Measurements from ENCODE around the gene HECTD2.
"Not testable (repeated sequence)": the region's sequence is repeated elsewhere in the genome, so short reads cannot be mapped to it uniquely, and the experiment has no call there.

The HECTD2 gene, protein sequence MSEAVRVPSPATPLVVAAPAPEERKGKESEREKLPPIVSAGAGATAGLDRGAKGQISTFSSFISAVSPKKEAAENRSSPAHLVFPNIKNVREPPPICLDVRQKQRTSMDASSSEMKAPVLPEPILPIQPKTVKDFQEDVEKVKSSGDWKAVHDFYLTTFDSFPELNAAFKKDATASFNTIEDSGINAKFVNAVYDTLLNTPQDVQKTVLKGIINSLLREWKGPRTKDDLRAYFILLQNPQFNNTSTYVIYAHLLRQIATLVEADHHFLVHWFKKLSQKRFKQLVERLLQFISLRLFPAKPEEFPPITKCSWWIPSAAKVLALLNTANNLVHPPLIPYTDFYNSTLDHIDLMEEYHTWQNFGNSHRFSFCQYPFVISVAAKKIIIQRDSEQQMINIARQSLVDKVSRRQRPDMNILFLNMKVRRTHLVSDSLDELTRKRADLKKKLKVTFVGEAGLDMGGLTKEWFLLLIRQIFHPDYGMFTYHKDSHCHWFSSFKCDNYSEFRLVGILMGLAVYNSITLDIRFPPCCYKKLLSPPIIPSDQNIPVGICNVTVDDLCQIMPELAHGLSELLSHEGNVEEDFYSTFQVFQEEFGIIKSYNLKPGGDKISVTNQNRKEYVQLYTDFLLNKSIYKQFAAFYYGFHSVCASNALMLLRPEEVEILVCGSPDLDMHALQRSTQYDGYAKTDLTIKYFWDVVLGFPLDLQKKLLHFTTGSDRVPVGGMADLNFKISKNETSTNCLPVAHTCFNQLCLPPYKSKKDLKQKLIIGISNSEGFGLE

DNA sequence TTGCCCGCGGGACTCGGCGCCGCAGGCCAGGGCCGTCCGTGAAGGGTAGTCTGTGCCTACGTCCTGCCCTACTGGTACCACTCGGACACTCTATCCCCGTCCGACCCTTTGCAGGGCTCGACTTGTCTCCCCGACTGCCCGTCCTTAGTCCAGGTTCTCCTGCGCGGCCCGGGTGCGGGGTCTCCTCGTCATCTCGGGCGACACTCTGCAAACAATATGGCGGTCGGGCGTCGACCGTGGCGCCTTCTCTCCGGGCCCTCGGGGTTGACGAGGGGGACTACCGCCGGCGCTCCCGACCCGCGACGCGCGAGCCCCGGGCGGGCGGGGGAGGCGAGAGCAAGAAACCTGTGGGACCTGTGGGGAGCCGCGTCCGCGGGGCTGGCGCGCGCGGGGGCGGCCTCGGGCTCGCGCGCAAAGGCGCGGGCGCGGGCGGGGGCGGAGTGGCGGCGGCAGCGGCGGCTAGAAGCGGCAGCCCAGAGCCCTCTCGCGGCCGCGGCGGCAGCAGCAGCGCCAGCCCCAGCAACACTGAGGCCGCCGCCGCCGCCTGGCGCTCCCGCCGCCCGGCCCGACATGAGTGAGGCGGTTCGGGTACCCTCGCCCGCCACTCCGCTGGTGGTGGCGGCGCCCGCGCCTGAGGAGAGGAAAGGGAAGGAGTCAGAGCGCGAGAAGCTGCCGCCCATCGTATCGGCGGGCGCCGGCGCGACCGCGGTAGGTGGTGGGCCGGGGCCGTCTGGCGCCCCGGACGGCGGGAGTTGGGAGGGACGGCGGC lies at the start of gene HECTD2:
TSS of gene HECTD2 (plus strand) at position 476 of the 769 bp plus-strand sequence. CDS start at position 571, 95 bp downstream.
- peak; percentile 78 for DNase-seq (ENCODE audit: low read depth)

DNA sequence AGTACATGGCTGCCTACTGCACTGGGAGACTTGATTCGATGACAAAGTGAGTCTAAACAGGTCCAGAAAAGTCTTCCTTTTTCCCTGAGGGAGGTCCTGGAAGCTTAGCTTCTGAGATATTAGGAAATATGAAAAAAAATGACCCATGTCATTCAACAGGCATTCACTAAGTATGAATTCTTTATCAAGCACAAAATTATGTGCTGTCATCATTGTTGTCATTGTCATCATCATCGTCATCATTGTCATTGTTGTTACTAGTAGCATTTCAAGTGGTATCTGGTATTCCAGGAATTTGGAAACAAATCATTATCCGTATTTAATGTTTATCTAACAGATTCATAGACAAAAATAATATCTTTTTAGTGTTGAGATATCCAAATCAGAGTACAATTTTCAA lies 49.7 kb upstream of the HECTD2 start:
- DNase-seq (ENCODE audit: low read depth) = no peak

DNA sequence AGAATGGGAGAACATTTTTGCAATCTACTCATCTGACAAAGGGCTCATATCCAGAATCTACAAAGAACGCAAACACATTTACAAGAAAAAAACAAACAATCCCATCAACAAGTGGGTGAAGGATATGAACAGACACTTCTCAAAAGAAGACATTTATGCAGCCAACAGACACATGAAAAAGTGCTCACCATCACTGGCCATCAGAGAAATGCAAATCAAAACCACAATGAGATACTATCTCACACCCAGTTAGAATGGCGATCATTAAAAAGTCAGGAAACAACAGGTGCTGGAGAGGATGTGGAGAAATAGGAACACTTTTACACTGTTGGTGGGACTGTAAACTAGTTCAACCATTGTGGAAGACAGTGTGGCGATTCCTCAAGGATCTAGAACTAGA lies 44.6 kb upstream of the HECTD2 start:
- DNase-seq (ENCODE audit: low read depth) = not testable (repeated sequence)

DNA sequence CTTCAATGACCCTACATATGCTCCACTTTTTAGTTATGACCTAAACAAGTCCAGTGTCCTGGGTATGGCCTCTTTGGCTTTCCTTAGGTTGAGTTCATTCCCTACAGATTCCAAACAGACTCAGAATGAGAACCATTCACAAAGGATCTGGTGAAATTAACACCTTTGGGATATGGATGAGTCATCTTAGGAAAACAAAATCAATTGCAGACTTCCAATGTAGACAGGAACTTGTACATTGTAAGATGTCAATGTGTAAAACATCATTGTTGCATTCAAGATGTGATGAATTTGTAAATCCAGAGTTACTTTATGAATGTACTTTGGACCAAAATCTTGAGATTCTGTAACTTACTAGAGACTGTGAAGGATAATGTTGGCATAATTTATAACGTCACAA lies 43.4 kb upstream of the HECTD2 start:
- no peak for DNase-seq (ENCODE audit: low read depth)

DNA sequence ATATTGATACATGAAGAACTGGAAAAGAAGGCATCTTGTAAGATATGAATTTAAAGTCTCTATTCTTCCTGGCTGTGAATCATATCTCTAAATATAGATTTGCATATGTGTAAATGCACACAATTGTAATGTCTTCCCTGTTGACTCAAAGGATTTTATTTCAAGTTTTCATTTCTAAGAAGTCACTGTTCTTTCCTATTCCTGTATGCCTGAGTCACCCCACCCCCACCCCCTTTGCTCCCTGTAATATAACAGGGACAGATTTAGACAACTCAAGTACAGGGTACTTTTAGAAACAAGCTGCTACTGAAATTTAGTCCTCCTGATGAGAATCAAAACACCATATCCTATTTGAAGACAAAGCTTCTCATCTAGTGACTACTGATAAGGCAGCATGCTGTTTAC lies 43.0 kb upstream of the HECTD2 start:
- no peak for DNase-seq (ENCODE audit: low read depth)

DNA sequence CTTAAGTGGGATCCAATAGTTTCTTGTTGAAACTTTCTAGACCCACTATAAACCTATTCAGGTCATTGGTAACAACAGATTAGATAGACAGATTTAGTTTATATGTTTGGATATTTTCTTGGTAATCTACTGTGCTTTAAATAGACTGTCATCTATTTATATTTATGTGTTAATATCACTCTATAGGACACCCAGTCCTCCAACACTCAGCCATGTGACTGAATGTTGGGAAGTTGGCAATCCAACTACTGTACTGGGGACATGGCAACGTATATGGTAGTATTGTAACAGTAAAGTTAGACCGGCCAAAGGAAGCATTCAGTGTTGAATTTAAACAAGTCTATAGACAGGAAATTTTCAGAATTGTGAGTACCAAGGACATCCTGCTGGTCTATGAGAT lies 42.6 kb upstream of the HECTD2 start:
- DNase-seq (ENCODE audit: low read depth) = no peak

DNA sequence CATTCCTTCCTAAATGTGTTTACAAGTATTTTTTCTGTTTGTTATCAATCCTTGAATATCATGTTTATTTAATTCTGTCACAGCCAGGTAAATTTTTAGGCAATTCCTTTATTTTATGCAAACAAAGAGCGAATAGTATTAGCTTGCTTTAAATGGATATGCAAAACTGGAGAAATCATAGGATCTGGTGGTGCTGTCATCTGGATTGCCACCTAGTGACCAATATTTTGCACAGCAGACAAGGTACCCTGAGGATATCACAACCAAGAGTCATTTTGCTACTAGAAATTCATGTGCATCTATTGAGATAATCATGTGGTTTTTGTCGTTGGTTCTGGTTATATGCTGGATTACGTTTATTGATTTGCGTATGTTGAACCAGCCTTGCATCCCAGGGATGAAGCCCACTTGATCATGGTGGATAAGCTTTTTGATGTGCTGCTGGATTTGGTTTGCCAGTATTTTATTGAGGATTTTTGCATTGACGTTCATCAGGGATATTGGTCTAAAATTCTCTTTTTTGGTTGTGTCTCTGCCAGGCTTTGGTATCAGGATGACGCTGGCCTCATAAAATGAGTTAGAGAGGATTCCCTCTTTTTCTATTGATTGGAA lies 40.1 kb upstream of the HECTD2 start:
- DNase-seq (ENCODE audit: low read depth) = not testable (repeated sequence)

DNA sequence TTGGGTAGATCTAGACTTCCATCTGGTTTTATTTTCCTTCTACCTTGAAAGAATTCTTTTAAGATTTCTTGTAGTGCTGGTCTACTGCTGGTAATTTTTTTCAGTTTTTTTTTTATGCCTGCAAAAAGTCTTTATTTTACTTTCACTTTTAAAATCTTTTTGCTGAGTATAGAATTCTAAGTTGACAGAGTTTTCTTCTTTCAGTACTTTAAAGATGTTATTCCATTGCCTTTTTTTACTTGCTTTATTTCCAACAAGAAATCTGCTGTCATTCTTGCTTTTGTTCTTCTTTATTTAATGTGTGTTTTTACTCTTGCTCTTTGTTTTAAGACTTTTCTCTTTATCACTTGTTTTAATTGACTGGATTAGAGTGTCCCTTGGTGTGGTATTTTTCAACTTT lies 36.1 kb upstream of the HECTD2 start:
- DNase-seq (ENCODE audit: low read depth) = no peak

DNA sequence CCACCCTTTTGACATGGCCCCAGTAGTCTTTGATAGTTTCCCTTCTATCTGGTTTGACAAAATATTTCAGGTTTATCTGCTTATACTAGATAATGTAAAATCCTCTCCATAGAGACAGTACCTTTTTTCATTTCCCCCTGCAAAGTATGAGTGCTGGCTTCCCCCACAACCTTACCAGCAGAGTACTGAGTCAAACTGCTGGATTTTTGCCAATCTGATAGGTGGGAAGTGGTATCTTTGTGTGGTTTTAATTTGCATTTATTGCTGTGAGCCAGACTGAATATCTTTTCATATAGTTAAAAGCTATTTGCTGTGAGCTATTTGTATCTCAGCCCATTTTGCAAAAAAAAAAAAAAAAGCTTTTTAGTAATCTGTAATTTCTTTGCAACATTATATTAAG lies 32.1 kb upstream of the HECTD2 start:
- no peak for DNase-seq (ENCODE audit: low read depth)

DNA sequence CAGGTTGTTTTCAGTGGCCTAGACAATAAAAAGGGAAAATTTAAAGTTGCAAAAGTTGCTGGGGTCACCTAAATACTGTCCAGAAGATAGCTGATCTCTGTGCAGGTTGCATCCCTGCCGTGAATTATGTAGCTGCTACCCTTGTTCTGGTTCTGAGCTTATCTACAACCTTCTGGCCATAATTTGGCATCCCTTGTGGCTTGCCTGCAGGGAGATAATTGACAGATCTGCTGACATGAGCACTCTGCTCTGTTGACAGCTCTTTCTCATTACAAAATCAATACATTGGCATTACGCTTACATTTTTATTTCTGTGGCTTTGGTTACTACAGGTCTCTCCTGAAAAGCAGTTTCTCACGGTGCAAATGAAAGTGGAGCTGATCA lies 29.3 kb upstream of the HECTD2 start:
- DNase-seq (ENCODE audit: low read depth) = no peak

DNA sequence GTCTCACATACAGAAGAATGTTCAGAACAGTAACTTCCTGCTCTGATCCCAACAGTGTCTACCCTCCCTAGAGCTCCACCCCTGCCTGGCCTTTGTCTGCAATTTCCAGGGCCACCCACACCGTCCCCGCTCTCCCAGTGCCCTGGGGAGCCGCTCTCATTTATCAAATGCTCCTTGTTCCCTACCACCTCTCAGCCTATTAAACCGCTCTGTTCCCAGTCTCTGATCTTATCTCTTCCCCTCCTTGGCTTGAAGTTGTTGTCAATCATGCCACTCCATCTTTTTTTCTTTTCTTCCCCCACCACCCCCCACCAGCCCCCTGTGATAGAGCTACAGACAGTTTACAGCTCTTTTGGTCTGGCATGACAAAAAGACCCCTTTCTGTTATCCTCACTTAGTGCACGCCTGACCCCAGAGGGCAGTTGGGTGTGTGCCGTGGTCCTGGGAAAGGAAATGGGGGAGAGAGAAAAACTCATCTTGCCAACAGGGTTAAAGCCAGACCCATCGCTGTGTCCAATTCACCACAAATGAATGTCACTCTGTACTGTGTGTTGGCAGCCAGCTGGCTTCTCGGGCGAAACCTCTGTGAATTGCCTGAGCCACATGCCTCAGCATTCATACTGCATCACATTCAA lies 28.8 kb upstream of the HECTD2 start:
- DNase-seq (ENCODE audit: low read depth) = no peak

DNA sequence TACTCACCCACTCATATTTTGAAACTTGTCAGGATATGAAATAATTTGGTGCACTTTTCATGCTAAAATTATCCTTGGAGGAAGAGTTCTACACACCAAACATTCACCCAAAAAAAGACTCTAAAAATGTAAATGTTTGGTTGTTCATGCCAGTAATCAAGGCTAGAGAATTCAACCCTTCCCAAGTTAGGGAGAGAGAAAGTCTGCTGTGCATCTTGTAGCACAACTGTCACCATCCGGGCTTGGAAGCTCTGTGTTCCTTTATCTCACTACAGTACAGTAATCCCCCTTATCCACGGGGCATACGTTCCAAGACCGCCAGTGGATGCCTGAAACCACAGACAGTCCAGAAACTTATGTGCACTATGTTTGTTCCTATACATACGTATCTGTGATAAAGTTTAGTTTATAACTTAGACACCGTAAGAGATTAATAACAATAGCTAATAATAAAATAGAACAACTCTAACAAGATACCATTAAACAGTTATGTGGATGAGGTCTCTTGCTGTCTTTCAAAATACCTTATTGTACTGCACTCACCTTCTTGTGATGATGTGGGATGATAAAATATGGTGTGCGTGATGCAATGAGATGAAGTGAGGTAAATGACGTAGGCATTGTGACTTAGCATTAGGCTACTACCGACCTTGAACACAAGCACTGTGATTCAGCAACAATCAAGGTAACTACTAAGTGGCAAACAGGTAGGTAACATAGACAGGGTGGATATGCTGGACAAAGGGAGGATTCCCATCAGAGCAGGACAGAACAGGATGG lies 24.6 kb upstream of the HECTD2 start:
- DNase-seq (ENCODE audit: low read depth) = no peak

DNA sequence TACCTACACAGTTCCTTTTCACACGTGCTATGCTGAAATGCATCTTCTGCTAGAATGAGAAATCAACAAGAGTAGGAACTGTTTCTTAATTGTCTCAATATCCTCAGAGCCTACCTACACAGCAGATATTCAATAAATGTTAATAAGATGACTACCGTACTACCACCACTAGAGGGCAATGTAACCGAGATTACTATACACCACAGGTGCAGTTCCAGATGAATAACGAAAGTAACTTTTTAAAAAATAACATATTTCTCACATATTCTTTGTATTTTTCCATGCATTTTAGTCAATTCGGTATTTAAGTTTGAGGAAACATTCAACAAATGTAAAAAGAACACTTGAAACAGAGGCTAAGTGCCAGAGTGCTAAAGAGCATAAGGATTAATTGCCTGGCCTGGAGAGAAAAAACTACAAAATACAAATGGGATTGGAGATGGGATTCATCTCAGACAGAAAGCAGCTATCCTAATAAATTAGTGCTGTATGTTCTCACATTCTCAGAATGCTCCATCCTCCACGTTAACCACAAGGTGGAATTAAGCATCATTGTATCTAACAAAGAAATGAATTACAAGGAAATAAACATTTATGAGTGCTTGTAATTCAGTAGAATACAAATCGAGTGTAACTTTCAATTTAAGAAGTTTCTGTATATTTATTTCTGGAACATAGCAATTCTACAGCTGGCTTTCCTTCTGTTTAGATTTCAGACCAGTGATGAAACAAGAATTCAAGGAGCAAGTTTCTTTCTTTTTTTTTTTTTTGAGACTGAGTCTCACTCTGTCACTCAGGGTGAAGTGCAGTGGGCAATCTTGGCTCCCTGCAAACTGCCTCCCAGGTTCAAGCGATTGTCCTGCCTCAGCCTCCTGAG lies 20.3 kb upstream of the HECTD2 start:
- no peak for DNase-seq (ENCODE audit: low read depth)

DNA sequence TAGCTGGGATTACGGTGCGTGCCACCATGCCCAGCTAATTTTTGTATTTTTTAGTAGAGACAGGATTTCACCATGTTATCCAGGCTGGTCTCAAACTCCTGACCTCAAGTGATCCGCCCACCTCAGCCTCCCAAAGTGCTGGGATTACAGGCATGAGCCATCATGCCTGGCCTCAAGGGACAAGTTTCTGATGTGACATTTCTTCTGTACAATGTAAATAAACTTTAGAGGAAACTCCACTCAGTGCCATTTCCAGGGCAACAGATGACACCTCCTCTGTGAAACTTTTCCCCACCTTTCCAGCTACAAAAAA lies 19.7 kb upstream of the HECTD2 start:
- DNase-seq (ENCODE audit: low read depth) = not testable (repeated sequence)

DNA sequence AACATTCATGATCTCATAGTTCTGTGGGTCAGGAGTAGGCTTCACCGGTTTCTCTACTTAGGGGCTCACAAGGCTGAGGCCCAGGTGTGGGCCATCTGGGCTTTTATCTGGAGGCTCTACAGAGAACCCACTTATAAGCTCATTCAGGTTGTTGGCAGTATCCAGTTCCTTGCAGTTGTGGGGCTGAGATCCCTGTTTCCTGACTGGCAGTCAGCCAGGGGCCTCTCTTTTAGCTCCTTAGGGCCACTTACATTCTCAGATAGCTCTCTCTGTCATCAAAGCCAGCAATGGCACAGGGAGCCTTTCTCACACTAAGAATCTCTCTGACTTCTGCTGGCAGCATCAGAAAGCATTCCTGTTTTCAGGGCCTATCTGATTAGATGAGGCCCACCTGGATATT lies 18.2 kb upstream of the HECTD2 start:
- DNase-seq (ENCODE audit: low read depth) = no peak

DNA sequence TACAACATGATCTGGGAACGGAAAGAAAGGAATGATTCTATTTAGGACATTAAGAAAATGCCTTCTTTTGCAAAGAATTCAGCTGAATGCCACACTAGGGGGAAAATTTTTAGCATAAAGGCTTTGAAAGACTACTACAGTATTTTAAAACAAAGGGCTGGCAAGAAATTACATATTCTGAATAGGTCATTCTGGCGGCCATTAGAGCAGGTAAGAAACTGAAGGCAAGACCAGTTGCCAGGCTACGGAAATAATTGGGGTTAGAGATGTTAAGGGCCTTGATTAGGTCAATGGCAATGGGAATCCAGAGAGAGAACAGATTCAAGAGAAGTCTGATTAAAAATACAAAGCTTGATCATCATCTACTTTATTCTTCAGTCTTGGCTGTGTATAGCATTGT lies 3.8 kb upstream of the HECTD2 start:
- no peak for DNase-seq (ENCODE audit: low read depth)

DNA sequence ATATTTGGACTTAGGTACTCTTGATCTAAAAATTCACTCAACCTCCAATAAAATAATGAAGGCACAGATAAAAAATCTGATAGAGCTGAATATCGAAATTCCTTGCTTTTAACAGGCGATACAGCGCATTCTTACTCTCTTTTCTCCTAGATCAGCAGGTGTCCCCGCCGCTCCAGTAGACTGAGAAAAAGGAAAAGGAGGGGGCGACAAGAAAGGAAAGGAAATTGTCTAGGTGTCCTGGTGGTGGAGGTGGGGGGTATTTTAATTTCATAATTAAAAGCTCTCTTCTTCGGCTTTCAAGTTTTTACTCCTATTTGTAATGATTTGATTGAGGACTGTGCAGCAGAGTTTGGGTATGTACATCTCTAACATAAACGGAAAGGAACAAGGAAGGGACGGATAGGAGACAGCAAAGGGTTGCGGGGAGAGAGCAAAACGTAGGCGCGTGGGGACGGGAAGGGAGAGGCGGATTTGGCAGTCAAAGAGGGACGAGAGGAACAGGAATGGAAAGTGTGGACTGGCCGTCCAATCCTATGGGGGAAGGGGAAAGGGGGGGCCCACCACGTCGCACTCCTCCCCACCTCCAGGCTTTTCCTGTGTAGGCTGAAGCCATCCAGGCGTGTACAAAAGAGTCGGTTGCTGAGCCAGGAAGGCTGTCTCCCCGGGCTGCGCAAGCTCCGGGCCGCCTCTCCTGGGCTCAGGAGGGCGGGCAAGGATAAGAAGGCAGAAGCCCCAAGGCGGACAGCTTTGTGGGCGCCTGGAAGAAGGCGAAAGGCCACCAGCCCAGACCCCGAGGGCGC lies 875 bp upstream of the HECTD2 start:
- no peak for DNase-seq (ENCODE audit: low read depth)

DNA sequence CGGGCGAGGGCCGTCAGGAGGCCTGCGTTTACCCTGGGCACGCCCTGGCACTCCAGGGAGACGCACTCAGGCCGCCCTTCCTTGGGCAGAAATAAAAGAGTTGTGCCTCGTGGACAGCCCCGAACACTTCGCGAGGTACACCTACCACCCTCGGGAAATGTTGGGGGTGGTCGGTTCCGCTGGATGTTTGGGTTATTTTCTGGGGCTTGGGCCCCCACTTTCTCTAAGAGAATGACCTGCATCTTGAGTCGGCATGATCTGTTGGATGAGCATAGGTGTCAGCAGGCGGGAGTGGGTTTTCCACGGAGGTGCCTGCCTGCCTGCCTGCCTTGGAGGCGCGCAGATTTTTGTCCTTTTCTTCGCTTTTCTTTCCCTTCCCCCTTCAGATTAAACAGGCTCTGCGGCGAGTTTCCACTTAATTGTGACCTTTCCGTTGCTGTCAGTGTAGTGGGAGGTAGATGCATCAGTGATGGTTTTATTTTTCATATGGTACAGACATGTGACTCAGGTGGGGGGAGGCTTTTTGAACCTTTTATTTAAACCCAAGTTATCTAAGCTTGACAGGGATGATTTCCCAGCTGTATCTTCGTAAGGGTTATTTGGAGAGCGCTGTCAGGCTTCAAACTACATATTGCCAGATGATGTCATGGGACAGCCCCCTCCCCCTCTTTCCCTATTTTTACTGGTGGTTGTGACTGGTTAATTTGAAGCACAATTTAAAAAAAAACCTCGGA lies 661 bp downstream of the HECTD2 start:
- no peak for DNase-seq (ENCODE audit: low read depth)

DNA sequence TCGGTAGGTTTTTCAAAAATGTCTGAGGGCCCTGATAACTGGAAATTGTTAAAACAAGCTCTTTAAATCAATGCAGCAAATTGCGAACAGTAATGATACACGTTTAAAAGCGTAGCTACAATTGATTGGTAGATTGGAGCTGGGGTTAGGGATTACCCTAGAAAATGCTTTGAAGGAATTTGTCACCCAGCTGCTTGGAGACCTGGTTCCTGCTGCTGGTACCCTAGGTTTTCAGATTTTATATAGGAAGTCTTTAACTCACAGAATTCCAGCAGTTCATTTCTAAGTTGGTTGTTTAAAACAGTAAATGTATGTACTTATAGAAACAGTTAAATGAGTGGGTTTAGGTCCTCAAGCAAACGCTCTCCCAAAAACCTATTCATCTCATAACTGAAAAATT lies 1.5 kb downstream of the HECTD2 start:
- no peak for DNase-seq (ENCODE audit: low read depth)
